ENCODE data around the gene IL17REL.
A peak's percentile ranks its signal among the peaks of the same experiment; 100 is the strongest.

DNA sequence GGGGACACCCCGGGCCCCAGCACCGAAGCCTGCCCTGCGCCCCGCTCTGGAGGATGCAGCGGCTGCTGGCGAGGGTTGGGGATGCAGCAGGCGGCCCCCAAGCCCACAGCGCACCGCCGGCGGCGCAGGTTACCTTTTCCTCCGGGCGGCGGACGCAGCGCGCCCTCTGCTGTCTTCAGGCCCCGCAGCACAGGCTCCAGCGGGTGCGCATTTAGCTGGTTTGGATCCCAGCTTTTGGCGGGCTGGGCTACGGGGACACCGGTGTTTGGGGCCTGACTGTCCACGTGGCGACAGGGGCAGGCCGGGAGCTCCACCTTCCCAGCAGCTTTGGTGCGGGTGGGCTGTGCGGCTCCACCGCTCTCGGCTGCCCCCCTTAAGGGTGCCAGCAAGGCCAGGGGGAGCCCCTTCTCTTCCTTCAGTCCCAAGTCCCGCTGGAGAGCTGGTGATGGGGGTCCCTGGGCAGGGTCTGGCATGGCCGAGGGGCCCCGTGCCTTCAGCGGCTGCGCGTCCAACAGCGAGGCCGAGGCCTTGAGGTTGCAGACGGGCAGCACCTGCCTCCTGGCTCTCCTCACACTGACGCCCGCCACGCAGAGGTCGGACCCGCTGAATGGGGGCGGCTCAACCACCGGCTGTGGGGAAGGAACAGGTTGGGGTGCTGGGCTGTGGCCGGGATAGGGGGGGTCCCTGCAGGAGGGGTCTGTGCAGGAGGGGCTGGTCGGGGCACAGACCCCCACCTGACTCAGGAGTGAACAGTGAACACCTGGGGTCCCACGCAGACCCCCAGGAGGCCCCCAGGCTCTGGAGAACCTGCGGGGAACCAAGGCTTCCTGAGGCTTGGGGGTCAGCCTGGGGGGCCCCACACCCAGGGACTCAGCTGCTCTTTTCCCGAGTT lies 18.0 kb upstream of the IL17REL start:
- TF ChIP-seq, protein P1, sequence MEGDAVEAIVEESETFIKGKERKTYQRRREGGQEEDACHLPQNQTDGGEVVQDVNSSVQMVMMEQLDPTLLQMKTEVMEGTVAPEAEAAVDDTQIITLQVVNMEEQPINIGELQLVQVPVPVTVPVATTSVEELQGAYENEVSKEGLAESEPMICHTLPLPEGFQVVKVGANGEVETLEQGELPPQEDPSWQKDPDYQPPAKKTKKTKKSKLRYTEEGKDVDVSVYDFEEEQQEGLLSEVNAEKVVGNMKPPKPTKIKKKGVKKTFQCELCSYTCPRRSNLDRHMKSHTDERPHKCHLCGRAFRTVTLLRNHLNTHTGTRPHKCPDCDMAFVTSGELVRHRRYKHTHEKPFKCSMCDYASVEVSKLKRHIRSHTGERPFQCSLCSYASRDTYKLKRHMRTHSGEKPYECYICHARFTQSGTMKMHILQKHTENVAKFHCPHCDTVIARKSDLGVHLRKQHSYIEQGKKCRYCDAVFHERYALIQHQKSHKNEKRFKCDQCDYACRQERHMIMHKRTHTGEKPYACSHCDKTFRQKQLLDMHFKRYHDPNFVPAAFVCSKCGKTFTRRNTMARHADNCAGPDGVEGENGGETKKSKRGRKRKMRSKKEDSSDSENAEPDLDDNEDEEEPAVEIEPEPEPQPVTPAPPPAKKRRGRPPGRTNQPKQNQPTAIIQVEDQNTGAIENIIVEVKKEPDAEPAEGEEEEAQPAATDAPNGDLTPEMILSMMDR (IDR thresholded peaks at IDR 0.05) = peak in 3 of 4 experiments; percentile 89 to 97 (median 89)
- TF ChIP-seq POLR2A (IDR thresholded peaks at IDR 0.05) = no peak
